Astrocyte of the spinal cord (primary cell): ENCODE measurements around the gene ST8SIA5.

Experiments
- DNase-seq: peaks from one replicate; pipeline ENCODE4 v3.0.0; 2011; ENCODE audit warnings: low read depth, low spot score
- H3K4me3 ChIP-seq: 2 replicates; pipeline ENCODE4 v1.5.1; 2011; ENCODE audit warnings: low read depth, mild to moderate bottlenecking, low read length, moderate library complexity
- in situ Hi-C: cut with HindIII; loops from 2 replicates; pipeline ENCODE4 v1.10.0; 2017; ENCODE audit warnings: low sequenced_read_pairs
- TF ChIP-seq, protein P1 (sequence below): IDR thresholded peaks from 2 replicates; pipeline ENCODE4 v1.5.1; 2012; ENCODE audit warnings: low read depth, mild to moderate bottlenecking, low read length, inconsistent platforms

Gene ST8SIA5

GRCh38 chr18:46759890-46760289, 3.0 kb upstream of the ST8SIA5 start:
- no peak overlapping the region for H3K4me3 ChIP-seq
- in situ Hi-C loops = no loop called here
- DNase-seq = no peak
- TF ChIP-seq, protein P1, sequence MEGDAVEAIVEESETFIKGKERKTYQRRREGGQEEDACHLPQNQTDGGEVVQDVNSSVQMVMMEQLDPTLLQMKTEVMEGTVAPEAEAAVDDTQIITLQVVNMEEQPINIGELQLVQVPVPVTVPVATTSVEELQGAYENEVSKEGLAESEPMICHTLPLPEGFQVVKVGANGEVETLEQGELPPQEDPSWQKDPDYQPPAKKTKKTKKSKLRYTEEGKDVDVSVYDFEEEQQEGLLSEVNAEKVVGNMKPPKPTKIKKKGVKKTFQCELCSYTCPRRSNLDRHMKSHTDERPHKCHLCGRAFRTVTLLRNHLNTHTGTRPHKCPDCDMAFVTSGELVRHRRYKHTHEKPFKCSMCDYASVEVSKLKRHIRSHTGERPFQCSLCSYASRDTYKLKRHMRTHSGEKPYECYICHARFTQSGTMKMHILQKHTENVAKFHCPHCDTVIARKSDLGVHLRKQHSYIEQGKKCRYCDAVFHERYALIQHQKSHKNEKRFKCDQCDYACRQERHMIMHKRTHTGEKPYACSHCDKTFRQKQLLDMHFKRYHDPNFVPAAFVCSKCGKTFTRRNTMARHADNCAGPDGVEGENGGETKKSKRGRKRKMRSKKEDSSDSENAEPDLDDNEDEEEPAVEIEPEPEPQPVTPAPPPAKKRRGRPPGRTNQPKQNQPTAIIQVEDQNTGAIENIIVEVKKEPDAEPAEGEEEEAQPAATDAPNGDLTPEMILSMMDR = no peak

DNA sequence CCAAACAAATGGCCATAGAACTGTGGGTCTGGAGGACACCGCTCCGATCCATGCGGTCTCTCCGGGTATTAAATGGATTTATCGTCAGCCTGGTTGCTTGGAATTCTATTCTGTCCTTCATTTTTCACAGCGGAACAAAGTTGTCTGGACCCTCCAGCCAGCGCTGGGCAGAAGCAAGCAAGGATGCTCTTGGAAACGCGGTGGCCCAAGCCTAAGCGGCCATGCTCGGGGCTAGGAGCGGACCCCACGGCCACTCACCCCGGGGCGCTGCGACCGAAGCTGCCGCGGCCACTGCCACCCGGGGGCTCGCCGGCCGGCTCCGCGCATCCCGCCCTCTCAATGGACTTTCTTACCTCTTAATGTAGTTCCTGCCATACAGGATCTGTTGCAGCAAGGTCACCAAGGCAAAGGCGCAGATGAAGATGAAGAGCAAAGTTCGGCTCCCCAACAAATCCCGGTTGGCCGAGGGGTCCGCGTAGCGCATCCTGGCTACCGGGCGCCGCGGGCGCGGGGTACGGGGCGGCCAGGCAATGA, 761 bp downstream of the ST8SIA5 start:
- in situ Hi-C loops = no loop called here

GRCh38 chr18:46755315-46756024, 1.4 kb downstream of the ST8SIA5 start:
- DNase-seq = no peak
- peak overlapping the region; percentile 17 for H3K4me3 ChIP-seq
- TF ChIP-seq, protein P1 = no peak
- in situ Hi-C loops = no loop called here

More for the DNA sequence above, 761 bp downstream of the ST8SIA5 start:
- no peak for DNase-seq
- H3K4me3 ChIP-seq = peak overlapping the region; percentile 17
- TF ChIP-seq, protein P1 = no peak

GRCh38 chr18:46754661-46755292, 2.1 kb downstream of the ST8SIA5 start:
- TF ChIP-seq, protein P1 = peak; percentile 12
- no peak for DNase-seq
- in situ Hi-C loops = no loop called here
- no peak overlapping the region for H3K4me3 ChIP-seq

DNA sequence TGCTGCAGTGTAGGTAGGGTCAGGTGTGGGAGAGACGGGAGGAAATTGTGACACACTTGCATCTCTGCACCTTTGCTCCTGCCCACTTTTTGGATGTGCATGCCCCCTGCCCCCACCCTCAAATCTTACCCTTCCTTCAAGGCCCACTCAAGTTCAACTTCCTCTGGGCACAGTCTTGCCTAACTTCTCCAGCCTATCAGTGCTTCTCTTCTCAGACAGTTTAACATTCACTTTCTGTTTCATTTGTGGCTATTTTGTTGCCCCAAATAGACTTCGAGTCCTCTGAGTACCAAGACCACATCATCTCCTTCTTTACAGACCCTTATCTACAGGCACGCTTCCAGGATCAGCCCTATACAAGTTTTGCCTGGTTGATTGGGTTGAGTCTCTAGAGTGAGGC, 2.7 kb downstream of the ST8SIA5 start:
- H3K4me3 ChIP-seq = no peak overlapping the region

GRCh38 chr18:46751882-46752281, 5.0 kb downstream of the ST8SIA5 start:
- TF ChIP-seq, protein P1 = no peak
- DNase-seq = no peak
- H3K4me3 ChIP-seq = no peak overlapping the region
- in situ Hi-C loops = no loop called here

More for the DNA sequence above, 2.7 kb downstream of the ST8SIA5 start:
- TF ChIP-seq, protein P1 = no peak
- in situ Hi-C loops = no loop called here
- no peak for DNase-seq
